ENCODE results near the gene CRHR1.

Gene CRHR1

GRCh38 chr17:45824901-45825492 lies 40.9 kb downstream of the CRHR1 start:
- DNase-seq: no peak

GRCh38 chr17:45825792-45826191 lies 41.7 kb downstream of the CRHR1 start:
- no peak for DNase-seq

- DNase-seq: no peak
Measured at GRCh38 chr17:45826919-45827588, 42.9 kb downstream of the CRHR1 start.

- DNase-seq: no peak
Measured at GRCh38 chr17:45828171-45828570, 44.1 kb downstream of the CRHR1 start.

GRCh38 chr17:45828582-45829133 lies 44.5 kb downstream of the CRHR1 start:
- no peak for DNase-seq

GRCh38 chr17:45833920-45834319 lies 49.8 kb downstream of the CRHR1 start:
- DNase-seq: no peak

- DNase-seq: no peak
Measured at GRCh38 chr17:45834471-45835396, 50.6 kb downstream of the CRHR1 start.

- DNase-seq: no peak
Measured at GRCh38 chr17:45835481-45835880, 51.4 kb downstream of the CRHR1 start.

- DNase-seq: no peak
Measured at GRCh38 chr17:45836047-45837044, 52.2 kb downstream of the CRHR1 start.

GRCh38 chr17:45837187-45837586 lies 53.1 kb downstream of the CRHR1 start:
- DNase-seq: no peak

GRCh38 chr17:45837603-45838002 lies 53.5 kb downstream of the CRHR1 start:
- DNase-seq: no peak

- no peak for DNase-seq
Measured at GRCh38 chr17:45838751-45839295, 54.7 kb downstream of the CRHR1 start.

GRCh38 chr17:45839442-45839841 lies 55.3 kb downstream of the CRHR1 start:
- no peak for DNase-seq

GRCh38 chr17:45841186-45841585 lies 57.1 kb downstream of the CRHR1 start:
- no peak for DNase-seq

GRCh38 chr17:45841883-45842525 lies 57.9 kb downstream of the CRHR1 start:
- no peak for DNase-seq

- DNase-seq: no peak
Measured at GRCh38 chr17:45843722-45844121, 59.6 kb downstream of the CRHR1 start.

GRCh38 chr17:45844695-45845375 lies 60.7 kb downstream of the CRHR1 start, which contains the start of gene SPPL2C:
Gene SPPL2C, plus strand, starts transcription at chr17:45844881. Its CDS starts 26 bp downstream, at chr17:45844907.
- DNase-seq: no peak

GRCh38 chr17:45845376-45846185 lies 61.5 kb downstream of the CRHR1 start:
- no peak for DNase-seq

GRCh38 chr17:45846223-45846622 lies 62.1 kb downstream of the CRHR1 start:
- DNase-seq: no peak

- no peak for DNase-seq
Measured at GRCh38 chr17:45846646-45847045, 62.5 kb downstream of the CRHR1 start.
